Measurements from ENCODE around the gene REV3L.

The REV3L gene

GRCh38 chr6:111482188-111482958, 645 bp downstream of the REV3L start:
- H3K4me3 ChIP-seq (replicated peaks; ENCODE audit: insufficient read depth, low read length) = peak overlapping the region; percentile 78
- peak in 1 of 2 experiments; percentile 67 for DNase-seq (ENCODE audit: low read depth in 1 of 2, low spot score in 1 of 2)
- peak overlapping the region; percentile 96 for H3K27ac ChIP-seq (replicated peaks)
- TF ChIP-seq SPI1 (IDR thresholded peaks at IDR 0.05; ENCODE audit: borderline replicate concordance, low read depth) (peak; percentile 43; the same call in 1 of the 2 replicates), CTCF (IDR thresholded peaks at IDR 0.05; ENCODE audit: insufficient read depth, low read length) (no peak), GABPA (IDR thresholded peaks at IDR 0.05; ENCODE audit: low read depth) (no peak), POLR2AphosphoS5 (IDR thresholded peaks at IDR 0.05; ENCODE audit: low read depth) (peak; percentile 28; the same call in 1 of the 2 replicates)
- TF ChIP-seq, protein P1, sequence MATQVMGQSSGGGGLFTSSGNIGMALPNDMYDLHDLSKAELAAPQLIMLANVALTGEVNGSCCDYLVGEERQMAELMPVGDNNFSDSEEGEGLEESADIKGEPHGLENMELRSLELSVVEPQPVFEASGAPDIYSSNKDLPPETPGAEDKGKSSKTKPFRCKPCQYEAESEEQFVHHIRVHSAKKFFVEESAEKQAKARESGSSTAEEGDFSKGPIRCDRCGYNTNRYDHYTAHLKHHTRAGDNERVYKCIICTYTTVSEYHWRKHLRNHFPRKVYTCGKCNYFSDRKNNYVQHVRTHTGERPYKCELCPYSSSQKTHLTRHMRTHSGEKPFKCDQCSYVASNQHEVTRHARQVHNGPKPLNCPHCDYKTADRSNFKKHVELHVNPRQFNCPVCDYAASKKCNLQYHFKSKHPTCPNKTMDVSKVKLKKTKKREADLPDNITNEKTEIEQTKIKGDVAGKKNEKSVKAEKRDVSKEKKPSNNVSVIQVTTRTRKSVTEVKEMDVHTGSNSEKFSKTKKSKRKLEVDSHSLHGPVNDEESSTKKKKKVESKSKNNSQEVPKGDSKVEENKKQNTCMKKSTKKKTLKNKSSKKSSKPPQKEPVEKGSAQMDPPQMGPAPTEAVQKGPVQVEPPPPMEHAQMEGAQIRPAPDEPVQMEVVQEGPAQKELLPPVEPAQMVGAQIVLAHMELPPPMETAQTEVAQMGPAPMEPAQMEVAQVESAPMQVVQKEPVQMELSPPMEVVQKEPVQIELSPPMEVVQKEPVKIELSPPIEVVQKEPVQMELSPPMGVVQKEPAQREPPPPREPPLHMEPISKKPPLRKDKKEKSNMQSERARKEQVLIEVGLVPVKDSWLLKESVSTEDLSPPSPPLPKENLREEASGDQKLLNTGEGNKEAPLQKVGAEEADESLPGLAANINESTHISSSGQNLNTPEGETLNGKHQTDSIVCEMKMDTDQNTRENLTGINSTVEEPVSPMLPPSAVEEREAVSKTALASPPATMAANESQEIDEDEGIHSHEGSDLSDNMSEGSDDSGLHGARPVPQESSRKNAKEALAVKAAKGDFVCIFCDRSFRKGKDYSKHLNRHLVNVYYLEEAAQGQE (IDR thresholded peaks at IDR 0.05; ENCODE audit: insufficient replicate concordance, low read depth) = no peak
- H3K27me3 ChIP-seq (ENCODE audit: insufficient read depth, poor library complexity, severe bottlenecking) = no peaks in the 10 kb centered on the region

GRCh38 chr6:111481836-111482187, 1.2 kb downstream of the REV3L start:
- Histone ChIP-seq H3K27ac (replicated peaks) (peak overlapping the region; percentile 96), H3K27me3 (ENCODE audit: insufficient read depth, poor library complexity, severe bottlenecking) (no peaks in the 10 kb centered on the region), H3K4me3 (replicated peaks; ENCODE audit: insufficient read depth, low read length) (peak overlapping the region; percentile 78)
- no peak for TF ChIP-seq POLR2AphosphoS5 (IDR thresholded peaks at IDR 0.05; ENCODE audit: low read depth)
- TF ChIP-seq GABPA (IDR thresholded peaks at IDR 0.05; ENCODE audit: low read depth) = no peak
- DNase-seq (ENCODE audit: low read depth in 1 of 2, low spot score in 1 of 2) = no peak

- H3K27me3 ChIP-seq (ENCODE audit: insufficient read depth, poor library complexity, severe bottlenecking) = no peaks in the 10 kb centered on the region
- no peak for DNase-seq (ENCODE audit: low read depth in 1 of 2, low spot score in 1 of 2)
- H3K4me3 ChIP-seq (replicated peaks; ENCODE audit: insufficient read depth, low read length) = peak overlapping the region; percentile 78
- peak overlapping the region; percentile 96 for H3K27ac ChIP-seq (replicated peaks)
- TF ChIP-seq POLR2AphosphoS5 (IDR thresholded peaks at IDR 0.05; ENCODE audit: low read depth) (no peak), GABPA (IDR thresholded peaks at IDR 0.05; ENCODE audit: low read depth) (no peak; the same call in 1 of the 2 replicates), SPI1 (IDR thresholded peaks at IDR 0.05; ENCODE audit: borderline replicate concordance, low read depth) (no peak), CTCF (IDR thresholded peaks at IDR 0.05; ENCODE audit: insufficient read depth, low read length) (no peak)
- TF ChIP-seq, protein P1 (IDR thresholded peaks at IDR 0.05; ENCODE audit: insufficient replicate concordance, low read depth) = no peak
These were observed 1.8 kb downstream of the REV3L start for GRCh38 chr6:111480988-111481822.

GRCh38 chr6:111478749-111479148, 4.3 kb downstream of the REV3L start:
- TF ChIP-seq POLR2AphosphoS5 (IDR thresholded peaks at IDR 0.05; ENCODE audit: low read depth) (no peak), SPI1 (IDR thresholded peaks at IDR 0.05; ENCODE audit: borderline replicate concordance, low read depth) (peak; percentile 78), GABPA (IDR thresholded peaks at IDR 0.05; ENCODE audit: low read depth) (no peak), CTCF (IDR thresholded peaks at IDR 0.05; ENCODE audit: insufficient read depth, low read length) (peak; percentile 34)
- TF ChIP-seq, protein P1 (IDR thresholded peaks at IDR 0.05; ENCODE audit: insufficient replicate concordance, low read depth) = no peak
- H3K27me3 ChIP-seq (ENCODE audit: insufficient read depth, poor library complexity, severe bottlenecking) = no peaks in the 10 kb centered on the region
- peak in 1 of 2 experiments; percentile 42 for DNase-seq (ENCODE audit: low read depth in 1 of 2, low spot score in 1 of 2)
- no peak overlapping the region for H3K4me3 ChIP-seq (replicated peaks; ENCODE audit: insufficient read depth, low read length)
- no peak overlapping the region for H3K27ac ChIP-seq (replicated peaks)

Data from HL-60 (cell line).